LoVo (cell line): ENCODE data around the gene TRAM2.

Experiments
- DNase-seq: peaks from one replicate; pipeline ENCODE4 v3.0.0-alpha.2; 2016; ENCODE audit warnings: low spot score

TRAM2 gene

GRCh38 chr6:52509281-52510212 lies 67.3 kb downstream of the TRAM2 start:
- no peak for DNase-seq

- DNase-seq, result no peak
Measured at GRCh38 chr6:52508261-52508739, 68.6 kb downstream of the TRAM2 start.

- no peak for DNase-seq
Measured at GRCh38 chr6:52507557-52508260, 69.2 kb downstream of the TRAM2 start.

- DNase-seq, result no peak
Measured at GRCh38 chr6:52506476-52506875, 70.4 kb downstream of the TRAM2 start.

- no peak for DNase-seq
Measured at GRCh38 chr6:52505726-52506409, 71.0 kb downstream of the TRAM2 start.

GRCh38 chr6:52504782-52505136 lies 72.1 kb downstream of the TRAM2 start:
- DNase-seq, result no peak

- DNase-seq, result peak; percentile 98
Measured at GRCh38 chr6:52503851-52504781, 72.7 kb downstream of the TRAM2 start.

- no peak for DNase-seq
Measured at GRCh38 chr6:52503323-52503747, 73.5 kb downstream of the TRAM2 start.

GRCh38 chr6:52502306-52503029 lies 74.4 kb downstream of the TRAM2 start:
- no peak for DNase-seq

GRCh38 chr6:52500238-52501129 lies 76.4 kb downstream of the TRAM2 start:
- no peak for DNase-seq

GRCh38 chr6:52499681-52500236 lies 77.1 kb downstream of the TRAM2 start:
- DNase-seq, result no peak

GRCh38 chr6:52499026-52499425 lies 77.8 kb downstream of the TRAM2 start:
- no peak for DNase-seq

GRCh38 chr6:52498538-52499017 lies 78.3 kb downstream of the TRAM2 start:
- DNase-seq, result no peak

GRCh38 chr6:52497652-52498408 lies 79.0 kb downstream of the TRAM2 start:
- no peak for DNase-seq

GRCh38 chr6:52496631-52497030 lies 80.2 kb downstream of the TRAM2 start:
- no peak for DNase-seq

GRCh38 chr6:52495922-52496321 lies 80.9 kb downstream of the TRAM2 start:
- no peak for DNase-seq

- DNase-seq, result no peak
Measured at GRCh38 chr6:52494298-52495072, 82.4 kb downstream of the TRAM2 start.

- DNase-seq, result no peak
Measured at GRCh38 chr6:52493669-52494068, 83.2 kb downstream of the TRAM2 start.
